ENCODE data around the gene IKZF5. TPM values are rescaled to one million over a fixed set of nuclear protein-coding genes. Genes with fewer than 3 reads are reported as not detected.

The IKZF5 gene
- total and polyA plus RNA-seq, 4 donors = 5.0 to 9.4 (median 7.2) TPM

GRCh38 chr10:122953902-122954730 lies 54.5 kb downstream of the IKZF5 start, which contains the start of gene C10orf88:
C10orf88 (minus strand) TSS chr10:122954227; CDS start chr10:122954178, 49 bp downstream.
- Histone ChIP-seq H3K36me3 (ENCODE audit: control insufficient read depth in 4 of 4, insufficient read depth in 3 of 4, low read depth in 1 of 4, low read length in 3 of 4) (peaks cover 0 to 5% (median 2%) of the 10 kb centered on the region in 4 donors), H3K9ac (ENCODE audit: low read depth in 1 of 2, low read length in 2 of 2) (peak within 1 kb of the TSS in 1 of 2 donors; percentile 10), H3K4me3 (ENCODE audit: low read depth in 1 of 3, low read length in 3 of 3) (peak within 1 kb of the TSS; percentile 55 to 90 (median 70)), H3K27me3 (ENCODE audit: control insufficient read depth in 4 of 4, insufficient read depth in 4 of 4, low read length in 3 of 4) (no peaks in the 10 kb centered on the region), H3K9me3 (ENCODE audit: control insufficient read depth in 4 of 4, low read length in 3 of 4) (no peaks in the 10 kb centered on the region), H3K27ac (ENCODE audit: low read depth in 1 of 2, low read length in 2 of 2) (peak within 1 kb of the TSS in 1 of 2 donors; percentile 52), H3K4me1 (ENCODE audit: control insufficient read depth in 4 of 4, insufficient read depth in 4 of 4, low read length in 3 of 4) (peaks cover 3 to 13% (median 7%) of the 10 kb centered on the region in 4 donors)
- TF ChIP-seq HNF4A (conservative IDR thresholded peaks at IDR 0.05) = peak in 1 of 2 donors; percentile 33
- TF ChIP-seq, protein P1, sequence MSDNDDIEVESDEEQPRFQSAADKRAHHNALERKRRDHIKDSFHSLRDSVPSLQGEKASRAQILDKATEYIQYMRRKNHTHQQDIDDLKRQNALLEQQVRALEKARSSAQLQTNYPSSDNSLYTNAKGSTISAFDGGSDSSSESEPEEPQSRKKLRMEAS (IDR thresholded peaks at IDR 0.05) = peak; percentile 100
- peak; percentile 38 to 48 for TF ChIP-seq RXRA (IDR thresholded peaks at IDR 0.05)
- peak; percentile 92 for TF ChIP-seq ZBTB33 (IDR thresholded peaks at IDR 0.05)
- TF ChIP-seq GABPA (IDR thresholded peaks at IDR 0.05 in 1 of 2, conservative IDR thresholded peaks at IDR 0.05 in 1 of 2) = peak; percentile 90 to 97
- no peak for TF ChIP-seq NR2F2 (IDR thresholded peaks at IDR 0.05)
- TF ChIP-seq, protein P2, sequence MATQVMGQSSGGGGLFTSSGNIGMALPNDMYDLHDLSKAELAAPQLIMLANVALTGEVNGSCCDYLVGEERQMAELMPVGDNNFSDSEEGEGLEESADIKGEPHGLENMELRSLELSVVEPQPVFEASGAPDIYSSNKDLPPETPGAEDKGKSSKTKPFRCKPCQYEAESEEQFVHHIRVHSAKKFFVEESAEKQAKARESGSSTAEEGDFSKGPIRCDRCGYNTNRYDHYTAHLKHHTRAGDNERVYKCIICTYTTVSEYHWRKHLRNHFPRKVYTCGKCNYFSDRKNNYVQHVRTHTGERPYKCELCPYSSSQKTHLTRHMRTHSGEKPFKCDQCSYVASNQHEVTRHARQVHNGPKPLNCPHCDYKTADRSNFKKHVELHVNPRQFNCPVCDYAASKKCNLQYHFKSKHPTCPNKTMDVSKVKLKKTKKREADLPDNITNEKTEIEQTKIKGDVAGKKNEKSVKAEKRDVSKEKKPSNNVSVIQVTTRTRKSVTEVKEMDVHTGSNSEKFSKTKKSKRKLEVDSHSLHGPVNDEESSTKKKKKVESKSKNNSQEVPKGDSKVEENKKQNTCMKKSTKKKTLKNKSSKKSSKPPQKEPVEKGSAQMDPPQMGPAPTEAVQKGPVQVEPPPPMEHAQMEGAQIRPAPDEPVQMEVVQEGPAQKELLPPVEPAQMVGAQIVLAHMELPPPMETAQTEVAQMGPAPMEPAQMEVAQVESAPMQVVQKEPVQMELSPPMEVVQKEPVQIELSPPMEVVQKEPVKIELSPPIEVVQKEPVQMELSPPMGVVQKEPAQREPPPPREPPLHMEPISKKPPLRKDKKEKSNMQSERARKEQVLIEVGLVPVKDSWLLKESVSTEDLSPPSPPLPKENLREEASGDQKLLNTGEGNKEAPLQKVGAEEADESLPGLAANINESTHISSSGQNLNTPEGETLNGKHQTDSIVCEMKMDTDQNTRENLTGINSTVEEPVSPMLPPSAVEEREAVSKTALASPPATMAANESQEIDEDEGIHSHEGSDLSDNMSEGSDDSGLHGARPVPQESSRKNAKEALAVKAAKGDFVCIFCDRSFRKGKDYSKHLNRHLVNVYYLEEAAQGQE (IDR thresholded peaks at IDR 0.05) = peak; percentile 79
- TF ChIP-seq RAD21 (IDR thresholded peaks at IDR 0.05) = peak; percentile 33 to 46
- TF ChIP-seq, protein P3, sequence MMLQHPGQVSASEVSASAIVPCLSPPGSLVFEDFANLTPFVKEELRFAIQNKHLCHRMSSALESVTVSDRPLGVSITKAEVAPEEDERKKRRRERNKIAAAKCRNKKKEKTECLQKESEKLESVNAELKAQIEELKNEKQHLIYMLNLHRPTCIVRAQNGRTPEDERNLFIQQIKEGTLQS (IDR thresholded peaks at IDR 0.05) = no peak
- TF ChIP-seq SP1 (IDR thresholded peaks at IDR 0.05) = peak; percentile 43
- TF ChIP-seq YY1 (IDR thresholded peaks at IDR 0.05) = peak; percentile 95
- TF ChIP-seq JUND (IDR thresholded peaks at IDR 0.05) = no peak
- peak; percentile 95 for DNase-seq (ENCODE audit: low spot score)
- WGBS = 6% methylated on average over 77 of the region's 77 CpGs

DNA sequence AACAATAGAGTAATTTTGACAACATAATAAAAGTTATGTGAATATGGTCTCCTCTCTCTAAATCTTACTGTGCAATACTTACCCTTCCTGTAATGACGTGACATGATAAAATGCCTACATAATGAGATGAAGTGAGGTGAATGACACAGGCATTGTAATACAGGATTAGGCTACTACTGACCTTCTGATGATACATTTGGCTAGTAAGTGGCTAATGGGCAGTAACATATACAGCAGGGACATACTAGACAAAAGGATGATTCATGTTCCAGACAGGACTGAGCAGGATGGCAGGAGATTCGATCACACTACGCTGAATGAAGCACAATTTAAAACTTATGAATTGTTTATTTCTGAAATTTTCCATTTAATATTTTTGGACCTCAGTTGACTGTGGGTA lies 59.3 kb downstream of the IKZF5 start:
- WGBS = 98% methylated on average over 3 of the region's 3 CpGs
- H3K27me3 ChIP-seq (ENCODE audit: control insufficient read depth in 4 of 4, insufficient read depth in 4 of 4, low read length in 3 of 4) = no peaks in the 10 kb centered on the region
- H3K36me3 ChIP-seq (ENCODE audit: control insufficient read depth in 4 of 4, insufficient read depth in 3 of 4, low read depth in 1 of 4, low read length in 3 of 4) = peaks cover 3 to 16% (median 12%) of the 10 kb centered on the region in 4 donors
- no peak for TF ChIP-seq RAD21 (IDR thresholded peaks at IDR 0.05)
- TF ChIP-seq HNF4A (conservative IDR thresholded peaks at IDR 0.05) = no peak
- no peak for TF ChIP-seq YY1 (IDR thresholded peaks at IDR 0.05)
- no peak for TF ChIP-seq RXRA (IDR thresholded peaks at IDR 0.05)
- TF ChIP-seq, protein P4, sequence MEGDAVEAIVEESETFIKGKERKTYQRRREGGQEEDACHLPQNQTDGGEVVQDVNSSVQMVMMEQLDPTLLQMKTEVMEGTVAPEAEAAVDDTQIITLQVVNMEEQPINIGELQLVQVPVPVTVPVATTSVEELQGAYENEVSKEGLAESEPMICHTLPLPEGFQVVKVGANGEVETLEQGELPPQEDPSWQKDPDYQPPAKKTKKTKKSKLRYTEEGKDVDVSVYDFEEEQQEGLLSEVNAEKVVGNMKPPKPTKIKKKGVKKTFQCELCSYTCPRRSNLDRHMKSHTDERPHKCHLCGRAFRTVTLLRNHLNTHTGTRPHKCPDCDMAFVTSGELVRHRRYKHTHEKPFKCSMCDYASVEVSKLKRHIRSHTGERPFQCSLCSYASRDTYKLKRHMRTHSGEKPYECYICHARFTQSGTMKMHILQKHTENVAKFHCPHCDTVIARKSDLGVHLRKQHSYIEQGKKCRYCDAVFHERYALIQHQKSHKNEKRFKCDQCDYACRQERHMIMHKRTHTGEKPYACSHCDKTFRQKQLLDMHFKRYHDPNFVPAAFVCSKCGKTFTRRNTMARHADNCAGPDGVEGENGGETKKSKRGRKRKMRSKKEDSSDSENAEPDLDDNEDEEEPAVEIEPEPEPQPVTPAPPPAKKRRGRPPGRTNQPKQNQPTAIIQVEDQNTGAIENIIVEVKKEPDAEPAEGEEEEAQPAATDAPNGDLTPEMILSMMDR (IDR thresholded peaks at IDR 0.05; ENCODE audit: low read depth, low read length, missing input control) = no peak
- TF ChIP-seq NR2F2 (IDR thresholded peaks at IDR 0.05) = no peak
- TF ChIP-seq SP1 (IDR thresholded peaks at IDR 0.05) = no peak
- TF ChIP-seq, protein P2 (IDR thresholded peaks at IDR 0.05) = no peak
- no peak for TF ChIP-seq TAF1 (conservative IDR thresholded peaks at IDR 0.05)
- TF ChIP-seq, protein P1 (IDR thresholded peaks at IDR 0.05) = no peak
- TF ChIP-seq HNF4G (IDR thresholded peaks at IDR 0.05) = no peak
- no peak for TF ChIP-seq GABPA (IDR thresholded peaks at IDR 0.05 in 1 of 2, conservative IDR thresholded peaks at IDR 0.05 in 1 of 2)
- TF ChIP-seq, protein P3 (IDR thresholded peaks at IDR 0.05) = no peak
- no peak for TF ChIP-seq FOXA1 (IDR thresholded peaks at IDR 0.05)

More for the DNA sequence above, 59.3 kb downstream of the IKZF5 start:
- Histone ChIP-seq H3K9ac (ENCODE audit: low read depth in 1 of 2, low read length in 2 of 2) (no peak overlapping the region), H3K27ac (ENCODE audit: low read depth in 1 of 2, low read length in 2 of 2) (no peak overlapping the region), H3K4me3 (ENCODE audit: low read depth in 1 of 3, low read length in 3 of 3) (no peak overlapping the region), H3K9me3 (ENCODE audit: control insufficient read depth in 4 of 4, low read length in 3 of 4) (no peaks in the 10 kb centered on the region), H3K4me1 (ENCODE audit: control insufficient read depth in 4 of 4, insufficient read depth in 4 of 4, low read length in 3 of 4) (peaks cover 3 to 10% (median 5%) of the 10 kb centered on the region in 4 donors)
- no peak for DNase-seq (ENCODE audit: low spot score)

Measured in liver (tissue), 9 donors.